ENCODE results near the gene CRMP1. TPM values are rescaled to one million over a fixed set of nuclear protein-coding genes. Genes with fewer than 3 reads are reported as not detected.

The CRMP1 gene
- total RNA-seq, 4 donors from 2014 or later, result 0.62 to 4.3 (median 1.6) TPM

GRCh38 chr4:5816851-5817375 lies 76.0 kb downstream of the CRMP1 start:
- no peak for ATAC-seq
- H3K36me3 ChIP-seq, result peaks cover 0 to 91% of the 10 kb centered on the region in 2 donors
- 92% methylated on average over 6 of the region's 12 CpGs; no CpG with 5 or more reads in 1 of the 2 donors for WGBS, 2 donors (ENCODE audit: low coverage in 1 of 2)
- no peaks in the 10 kb centered on the region for H3K4me1 ChIP-seq
- H3K9me3 ChIP-seq, result no peaks in the 10 kb centered on the region
- no peaks in the 10 kb centered on the region for H3K27me3 ChIP-seq
- TF ChIP-seq CTCF (IDR thresholded peaks at IDR 0.05), result no peak
- TF ChIP-seq EP300 (IDR thresholded peaks at IDR 0.05), result no peak
- TF ChIP-seq POLR2AphosphoS5 (IDR thresholded peaks at IDR 0.05), result no peak
- TF ChIP-seq POLR2A (IDR thresholded peaks at IDR 0.05), result no peak
- no peak overlapping the region for H3K4me3 ChIP-seq
- no peak overlapping the region for H3K27ac ChIP-seq

- Histone ChIP-seq H3K36me3 (peaks cover 0 to 91% of the 10 kb centered on the region in 2 donors), H3K27me3 (no peaks in the 10 kb centered on the region), H3K4me3 (no peak overlapping the region), H3K9me3 (no peaks in the 10 kb centered on the region), H3K4me1 (no peaks in the 10 kb centered on the region), H3K27ac (no peak overlapping the region)
- no peak for ATAC-seq
- TF ChIP-seq CTCF (IDR thresholded peaks at IDR 0.05) (no peak), POLR2AphosphoS5 (IDR thresholded peaks at IDR 0.05) (no peak), POLR2A (IDR thresholded peaks at IDR 0.05) (no peak), EP300 (IDR thresholded peaks at IDR 0.05) (no peak)
- 47 to 77% methylated on average over 3 to 5 of the region's 8 CpGs for WGBS, 2 donors (ENCODE audit: low coverage in 1 of 2)
Observed at GRCh38 chr4:5816101-5816500, 76.8 kb downstream of the CRMP1 start.

- no peak for TF ChIP-seq CTCF (IDR thresholded peaks at IDR 0.05)
- no peak for TF ChIP-seq POLR2A (IDR thresholded peaks at IDR 0.05)
- TF ChIP-seq EP300 (IDR thresholded peaks at IDR 0.05), result no peak
- no peak for TF ChIP-seq POLR2AphosphoS5 (IDR thresholded peaks at IDR 0.05)
- Histone ChIP-seq H3K36me3 (peaks cover 0 to 91% of the 10 kb centered on the region in 2 donors), H3K27me3 (no peaks in the 10 kb centered on the region), H3K4me3 (no peak overlapping the region), H3K27ac (no peak overlapping the region), H3K4me1 (no peaks in the 10 kb centered on the region), H3K9me3 (peaks cover 0 to under 1% (median 0%) of the 10 kb centered on the region in 3 donors)
- WGBS, 2 donors (ENCODE audit: low coverage in 1 of 2), result 66 to 75% methylated on average over 4 of the region's 5 CpGs
- ATAC-seq, result no peak
Observed at GRCh38 chr4:5815641-5816040, 77.2 kb downstream of the CRMP1 start.

- H3K36me3 ChIP-seq, result peaks cover 0 to 91% of the 10 kb centered on the region in 2 donors
- peaks cover 0 to 9% (median 0%) of the 10 kb centered on the region in 3 donors for H3K9me3 ChIP-seq
- no peak for TF ChIP-seq POLR2AphosphoS5 (IDR thresholded peaks at IDR 0.05)
- no peak for TF ChIP-seq CTCF (IDR thresholded peaks at IDR 0.05)
- no peak for TF ChIP-seq EP300 (IDR thresholded peaks at IDR 0.05)
- no peak for TF ChIP-seq POLR2A (IDR thresholded peaks at IDR 0.05)
- H3K4me1 ChIP-seq, result no peaks in the 10 kb centered on the region
- no peak overlapping the region for H3K4me3 ChIP-seq
- no peak overlapping the region for H3K27ac ChIP-seq
- no peaks in the 10 kb centered on the region for H3K27me3 ChIP-seq
- WGBS, 2 donors (ENCODE audit: low coverage in 1 of 2), result 100% methylated on average over 1 of the region's 6 CpGs
- no peak for ATAC-seq
Observed at GRCh38 chr4:5814421-5814820, 78.5 kb downstream of the CRMP1 start.

- no peak for TF ChIP-seq POLR2A (IDR thresholded peaks at IDR 0.05)
- TF ChIP-seq CTCF (IDR thresholded peaks at IDR 0.05), result no peak
- TF ChIP-seq EP300 (IDR thresholded peaks at IDR 0.05), result no peak
- TF ChIP-seq POLR2AphosphoS5 (IDR thresholded peaks at IDR 0.05), result no peak
- Histone ChIP-seq H3K36me3 (peaks cover 0 to 91% of the 10 kb centered on the region in 2 donors), H3K9me3 (peaks cover 0 to 9% (median 0%) of the 10 kb centered on the region in 3 donors), H3K4me3 (no peak overlapping the region), H3K27me3 (no peaks in the 10 kb centered on the region), H3K4me1 (no peaks in the 10 kb centered on the region), H3K27ac (no peak overlapping the region)
- no peak for ATAC-seq
- 80 to 82% methylated on average over 1 to 3 of the region's 7 CpGs for WGBS, 2 donors (ENCODE audit: low coverage in 1 of 2)
Observed at GRCh38 chr4:5813882-5814255, 79.0 kb downstream of the CRMP1 start.

Measured in gastroesophageal sphincter (tissue), 4 donors.